ENCODE data around the gene CDH13.

The CDH13 gene

DNA sequence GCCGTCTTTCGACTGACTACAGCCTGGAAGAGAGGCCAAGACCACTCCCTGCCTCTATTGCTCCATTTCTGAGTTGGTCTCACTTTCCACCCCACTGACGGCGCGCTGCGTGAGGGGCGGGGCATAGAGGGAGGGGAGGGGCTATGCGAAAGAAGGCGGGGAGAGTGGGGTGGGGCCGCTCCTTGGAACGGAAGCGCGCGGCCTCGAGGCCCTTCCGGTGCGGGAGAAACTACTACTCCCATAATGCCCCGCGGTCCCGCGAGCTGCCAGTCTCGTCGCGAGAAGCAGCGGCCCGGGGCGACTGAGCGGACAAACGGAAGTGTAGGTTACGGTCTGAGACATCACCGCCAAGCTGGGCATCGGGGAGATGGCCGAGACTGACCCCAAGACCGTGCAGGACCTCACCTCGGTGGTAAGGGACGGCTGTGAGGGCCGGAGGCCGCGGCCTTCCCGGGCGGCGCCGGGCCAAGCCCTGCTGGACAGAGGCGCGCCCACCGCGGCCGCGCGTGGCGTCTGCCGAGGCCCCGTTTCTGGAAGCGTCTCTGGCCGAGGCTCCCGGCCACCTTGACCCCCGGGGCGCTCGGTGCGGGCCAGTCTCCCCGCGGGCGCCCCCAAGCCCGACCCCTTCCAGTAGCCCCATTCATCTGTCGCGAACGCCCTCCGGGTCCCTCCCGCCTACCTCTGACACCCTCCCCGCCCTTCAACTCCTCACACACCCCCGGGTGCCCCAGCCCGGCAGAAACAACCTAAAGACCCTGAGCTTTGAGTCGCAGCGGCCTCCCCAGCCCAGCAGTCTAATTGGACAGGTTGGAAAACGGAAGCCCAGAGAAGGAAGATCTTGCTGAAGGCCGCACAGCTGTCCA, 1181.2 kb downstream of the CDH13 start, which contains the start of gene HSBP1:
TSS of gene HSBP1 (plus strand) at position 269 of the 863 bp plus-strand sequence. CDS start at position 368, 99 bp downstream.
- ATAC-seq = peak; percentile 97

DNA sequence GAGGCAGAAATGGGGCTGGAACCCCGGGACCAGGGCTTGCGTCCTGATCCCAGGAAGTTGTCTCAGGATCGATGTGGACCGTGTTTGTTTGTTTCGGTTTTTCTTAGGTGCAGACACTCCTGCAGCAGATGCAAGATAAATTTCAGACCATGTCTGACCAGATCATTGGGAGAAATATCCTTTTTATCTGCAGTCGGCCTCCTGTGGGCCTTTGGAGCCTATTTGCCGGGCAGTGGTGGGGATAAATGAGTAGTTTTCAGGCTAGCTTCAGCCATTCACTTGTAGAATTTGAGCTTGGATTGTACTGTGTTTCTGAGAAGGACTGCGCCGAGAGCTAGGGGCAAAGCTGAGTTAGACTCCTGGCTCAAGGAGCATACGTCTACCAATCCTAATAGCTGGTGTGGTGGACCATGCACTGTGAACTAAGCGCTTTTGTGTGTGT, 1181.8 kb downstream of the CDH13 start:
- DNase-seq (no peak), ATAC-seq (no peak)

More for the DNA sequence above, 1181.2 kb downstream of the CDH13 start, which contains the start of gene HSBP1:
- DNase-seq = peak; percentile 95

DNA sequence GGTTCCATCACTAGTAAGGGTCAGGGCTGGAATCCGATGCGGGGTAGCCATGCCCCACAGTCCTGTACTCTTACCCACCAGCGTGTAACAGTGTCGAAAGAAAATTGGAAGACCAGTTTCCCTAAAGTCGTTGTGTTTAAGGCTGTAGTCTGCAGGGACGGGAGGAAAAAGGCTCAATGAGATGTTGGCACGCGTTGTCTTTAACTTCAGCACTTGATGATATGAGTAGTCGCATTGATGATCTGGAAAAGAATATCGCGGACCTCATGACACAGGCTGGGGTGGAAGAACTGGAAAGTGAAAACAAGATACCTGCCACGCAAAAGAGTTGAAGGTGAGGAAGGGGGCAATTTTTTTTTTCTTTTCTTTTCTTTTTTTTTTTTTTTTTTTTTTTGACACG, 1182.3 kb downstream of the CDH13 start:
- no peak for ATAC-seq
- no peak for DNase-seq

DNA sequence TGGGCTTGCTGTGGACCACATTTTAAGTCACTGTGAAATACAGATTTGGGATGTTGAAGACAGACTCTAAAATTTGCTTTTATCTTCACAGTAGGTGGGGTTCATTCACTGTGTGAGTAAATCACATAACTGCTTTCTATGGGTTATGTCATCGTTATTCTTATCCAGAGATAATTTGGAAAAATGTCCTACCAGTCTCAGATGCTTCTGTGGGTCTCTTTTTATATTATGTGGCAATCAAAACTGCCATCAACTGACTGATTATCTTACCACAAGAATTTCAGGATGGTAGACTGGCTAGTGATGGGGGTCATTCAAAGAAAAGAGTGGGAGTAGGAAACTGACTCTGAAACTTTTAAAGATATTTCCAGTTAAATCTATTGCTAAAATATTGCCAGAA, 1184.1 kb downstream of the CDH13 start:
- DNase-seq (no peak), ATAC-seq (no peak)

DNA sequence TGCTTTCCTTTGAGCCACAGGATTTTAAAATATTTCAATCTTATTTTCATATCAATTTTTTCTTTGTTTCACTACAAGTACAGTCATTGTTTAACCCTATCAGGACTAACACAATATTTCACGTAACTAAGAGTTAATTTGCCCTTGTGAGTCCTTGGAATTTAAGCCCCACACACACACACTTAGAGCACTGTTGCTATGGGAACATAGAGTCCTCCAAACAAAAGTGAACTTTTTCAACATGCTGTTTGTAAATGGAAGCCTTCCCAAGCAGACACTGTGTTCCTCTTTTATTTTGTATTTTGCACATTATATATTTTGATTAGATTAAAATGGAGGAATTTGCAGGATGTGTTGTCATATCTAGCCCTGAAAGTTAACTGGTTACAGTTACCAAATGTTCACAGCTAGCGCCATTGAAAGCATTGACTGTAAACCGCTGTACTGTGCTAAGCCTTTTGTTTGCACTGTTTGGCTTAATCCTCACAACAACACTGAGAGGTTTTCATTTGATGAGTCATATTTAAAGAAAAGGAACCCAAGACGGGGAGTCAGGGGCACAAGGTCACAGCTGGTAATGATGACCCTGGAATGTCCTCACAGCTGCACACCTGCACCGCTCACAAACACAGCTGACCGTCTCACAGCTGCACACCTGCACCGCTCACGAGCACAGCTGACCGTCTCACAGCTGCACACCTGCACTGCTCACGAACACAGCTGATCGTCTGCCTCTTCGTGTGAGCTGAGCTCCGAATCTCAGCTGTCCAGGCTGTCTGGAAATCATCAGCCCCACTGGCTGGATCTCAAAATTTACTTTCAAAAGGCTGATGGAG, 1187.3 kb downstream of the CDH13 start:
- ATAC-seq = no peak
- no peak for DNase-seq

DNA sequence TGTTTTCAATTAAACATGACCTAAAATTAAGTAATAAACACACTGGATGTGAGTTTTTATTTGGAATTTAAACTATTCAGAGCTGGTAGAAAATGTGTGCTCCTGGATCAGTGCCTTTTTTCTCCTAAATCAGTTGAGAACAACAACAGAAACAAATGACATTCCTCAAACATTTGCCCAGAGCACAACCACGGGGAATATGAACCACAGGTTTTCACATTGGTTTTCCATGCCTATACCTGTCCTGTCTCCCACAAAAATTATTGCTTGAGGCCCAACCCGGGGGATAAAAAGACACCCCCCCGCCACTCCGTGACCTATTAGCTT, 1187.9 kb downstream of the CDH13 start:
- ATAC-seq = no peak
- DNase-seq = no peak

DNA sequence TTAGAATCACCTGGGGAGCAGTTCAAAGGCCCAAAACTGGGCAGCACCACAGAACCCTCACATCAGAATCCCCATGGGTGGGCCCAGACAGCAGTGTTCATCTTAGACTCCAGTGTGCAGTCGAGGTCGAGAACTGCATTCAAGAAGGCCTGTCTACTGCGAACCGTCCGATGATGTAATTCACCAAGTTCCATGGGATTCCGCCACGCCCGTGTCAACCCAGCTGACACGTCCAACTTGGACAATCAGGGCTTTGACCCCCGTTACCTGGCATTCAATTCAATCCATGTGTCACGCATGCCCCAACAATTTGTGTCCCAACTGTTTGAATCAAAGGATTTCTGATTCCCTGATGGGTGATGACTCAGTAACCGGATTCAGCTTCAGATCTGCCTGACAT, 1190.3 kb downstream of the CDH13 start:
- peak; percentile 28 for ATAC-seq
- no peak for DNase-seq

DNA sequence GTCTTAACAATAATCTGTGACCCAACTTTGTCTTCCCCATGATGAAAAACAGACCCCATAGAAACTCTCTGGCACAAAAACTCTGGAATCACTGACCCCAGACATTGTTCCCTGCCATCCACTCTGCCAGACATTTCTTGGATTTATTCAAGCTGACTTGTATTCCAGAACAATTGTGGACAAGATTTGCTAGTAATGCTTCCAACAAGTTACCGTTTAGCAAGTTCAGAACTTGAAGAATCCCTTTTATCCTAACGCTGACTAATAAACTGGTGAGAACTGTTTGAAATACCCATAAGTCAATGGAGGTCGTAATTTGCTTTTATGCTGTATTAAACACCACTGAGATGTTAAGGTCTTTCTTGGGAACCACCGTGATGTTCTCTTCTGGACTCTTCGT, 1191.5 kb downstream of the CDH13 start:
- DNase-seq = no peak
- no peak for ATAC-seq

DNA sequence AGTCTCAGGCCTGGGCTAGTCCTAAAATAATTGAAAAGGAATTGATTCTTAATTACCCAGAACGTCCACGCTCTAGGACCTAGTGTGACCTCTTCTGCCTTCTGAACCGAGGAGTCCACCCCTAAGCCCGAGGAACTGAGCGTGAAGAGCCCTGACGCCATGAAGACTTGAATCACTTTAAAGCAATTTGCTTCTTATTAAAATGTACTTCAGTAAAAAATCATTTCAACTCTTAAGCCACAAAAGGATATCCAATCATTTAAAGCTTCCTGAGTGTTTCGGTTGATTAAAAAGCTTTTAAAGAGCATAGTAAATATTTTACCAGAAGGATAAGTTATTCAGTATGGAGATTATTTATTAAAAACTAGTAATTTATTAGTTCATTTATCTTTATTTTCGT, 1192.6 kb downstream of the CDH13 start:
- DNase-seq (no peak), ATAC-seq (no peak)

DNA sequence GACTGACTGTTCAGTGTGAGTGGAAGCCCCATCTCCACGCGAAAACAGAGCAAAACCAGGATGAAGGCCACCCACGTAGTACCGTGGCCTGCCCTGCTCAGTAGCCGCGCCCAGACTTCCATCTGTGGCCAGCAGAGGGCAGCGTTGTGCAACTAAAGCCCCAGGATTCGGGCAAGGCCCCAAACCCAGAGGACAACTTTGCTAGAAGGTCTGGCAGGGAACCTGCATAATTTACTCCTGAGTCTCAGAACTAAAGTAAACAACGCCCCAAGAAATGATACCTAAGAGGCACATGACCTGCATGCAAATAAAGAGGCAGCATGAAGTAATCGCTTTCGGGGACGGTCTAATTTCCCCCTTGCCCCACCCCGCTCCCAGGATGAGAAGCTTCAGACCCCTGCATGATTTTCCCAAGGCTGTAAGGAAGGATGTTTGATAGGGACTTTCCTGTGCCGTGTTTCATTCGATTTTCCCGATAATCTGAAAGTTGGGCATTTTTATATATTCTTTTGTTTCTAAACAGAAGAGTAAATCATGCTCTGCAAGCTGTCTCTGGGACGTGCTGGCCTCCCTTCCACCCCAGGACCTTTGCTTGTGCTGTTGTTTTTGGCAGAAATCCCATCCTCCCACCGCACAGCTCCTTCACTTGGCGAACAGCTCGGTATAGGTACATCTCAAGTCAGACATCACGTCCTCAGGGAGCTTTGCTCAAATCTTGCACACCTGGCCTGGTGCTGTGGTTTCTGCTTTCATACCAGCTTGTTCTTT, 1199.6 kb downstream of the CDH13 start:
- peak; percentile 84 for ATAC-seq

DNA sequence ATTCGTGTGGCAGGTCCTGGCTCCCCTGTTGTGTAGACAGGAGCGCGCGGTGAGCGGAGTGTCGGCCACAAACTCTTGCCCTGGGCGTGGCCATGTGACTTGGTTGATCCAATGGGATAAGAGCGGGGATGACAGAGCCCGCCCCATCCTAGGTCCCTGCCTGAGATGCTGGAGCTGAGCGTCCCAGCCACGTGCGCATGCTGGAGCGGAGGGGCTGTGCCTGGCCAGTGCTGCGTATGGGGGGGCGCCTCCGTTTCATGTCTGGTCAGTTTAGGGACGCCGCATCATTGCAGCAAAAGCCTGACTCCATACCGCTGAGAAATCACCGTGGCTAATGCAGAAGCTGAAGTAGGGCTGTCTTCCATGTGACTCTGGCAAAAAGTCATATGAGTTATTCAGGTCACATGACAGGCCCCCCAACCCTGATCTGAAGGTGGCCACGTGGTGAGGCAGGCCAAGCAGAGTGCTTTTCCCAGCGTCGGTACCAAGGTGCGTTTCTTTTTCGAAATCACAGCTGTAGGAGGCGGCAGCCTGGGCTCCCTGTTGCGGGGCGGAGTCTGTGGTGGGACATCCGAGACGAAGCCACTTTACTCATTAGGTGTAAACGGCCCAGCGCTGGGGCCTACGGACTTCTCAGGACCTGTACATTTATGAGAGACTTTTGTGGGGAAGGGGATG, 1203.5 kb downstream of the CDH13 start:
- no peak for ATAC-seq
- no peak for DNase-seq

More for the DNA sequence above, 1199.6 kb downstream of the CDH13 start:
- DNase-seq = peak; percentile 86

DNA sequence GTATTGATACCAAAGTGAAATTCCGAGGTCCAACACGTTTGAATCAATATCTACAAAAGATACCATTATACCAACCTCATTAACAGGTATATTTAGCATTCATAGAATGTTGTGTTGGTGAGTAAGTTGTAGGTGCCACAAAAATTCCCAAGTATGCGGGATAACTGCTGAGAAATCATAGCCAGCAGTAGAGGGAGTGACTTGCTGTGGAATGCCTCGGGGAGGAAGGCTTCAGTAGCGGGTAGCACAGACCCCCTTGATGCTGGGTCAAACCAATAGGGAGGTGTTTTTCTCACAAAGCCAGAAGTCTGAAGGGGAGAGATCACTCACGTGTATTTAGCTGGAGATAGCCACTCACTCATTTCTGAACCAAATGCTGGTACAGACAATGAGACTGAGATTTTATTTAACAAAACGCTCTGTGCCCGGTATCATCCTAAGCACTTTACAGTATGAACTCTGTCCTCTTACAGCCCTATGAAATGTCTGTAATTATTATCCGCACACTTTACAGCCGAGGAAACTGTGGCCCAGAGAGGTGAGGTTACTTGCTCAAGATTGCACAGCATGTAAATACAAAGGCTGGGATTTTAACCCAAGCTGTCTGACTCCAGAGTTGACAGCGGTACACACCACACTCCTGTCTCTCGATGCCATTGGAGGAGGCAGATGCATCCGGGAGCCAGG, 1204.1 kb downstream of the CDH13 start:
- no peak for ATAC-seq
- no peak for DNase-seq

DNA sequence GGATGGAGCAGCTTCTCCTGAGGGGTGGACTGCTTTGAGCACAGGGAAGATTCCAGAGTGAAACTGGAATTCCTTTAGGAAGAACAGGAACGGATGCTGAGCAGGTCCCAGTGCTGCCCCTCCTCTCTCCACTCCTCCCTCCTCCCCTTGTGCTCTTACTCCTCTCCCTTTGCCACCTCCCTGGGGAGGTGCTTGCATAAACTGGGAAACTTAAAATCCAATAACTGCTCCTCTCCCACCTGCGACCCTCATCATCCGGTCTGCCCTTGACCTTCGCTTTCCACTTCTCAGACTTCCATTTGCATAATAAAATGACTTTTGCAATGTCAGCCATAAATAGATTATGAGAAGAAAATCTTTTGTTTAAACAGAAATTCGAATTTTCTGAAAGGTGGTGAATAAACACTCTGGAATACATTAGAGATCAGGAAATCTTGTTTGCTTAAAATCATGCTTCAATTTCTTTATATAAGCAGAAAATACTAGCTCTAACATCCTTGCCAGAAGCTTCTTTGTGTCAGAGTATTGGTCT, 1204.8 kb downstream of the CDH13 start:
- DNase-seq (no peak), ATAC-seq (no peak)

DNA sequence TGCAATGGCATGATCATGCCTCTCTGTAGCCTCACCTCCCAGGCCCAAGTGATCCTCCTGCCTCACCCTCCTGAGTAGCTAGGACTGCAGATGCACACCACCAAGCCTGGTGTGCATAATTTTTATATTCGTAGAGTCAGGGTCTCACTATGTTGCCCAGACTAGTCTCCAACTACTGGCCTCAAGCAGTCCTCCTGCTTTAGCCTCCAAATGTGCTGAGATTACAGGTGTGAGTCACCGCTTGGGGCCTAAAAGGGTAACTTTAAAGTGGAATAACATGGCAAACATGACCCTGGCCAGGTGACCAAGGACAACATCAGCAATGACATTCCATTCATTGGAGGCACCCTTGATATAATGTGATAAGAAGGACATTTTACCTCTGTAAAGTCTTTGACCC, 1207.2 kb downstream of the CDH13 start:
- DNase-seq = no peak
- ATAC-seq = no peak

DNA sequence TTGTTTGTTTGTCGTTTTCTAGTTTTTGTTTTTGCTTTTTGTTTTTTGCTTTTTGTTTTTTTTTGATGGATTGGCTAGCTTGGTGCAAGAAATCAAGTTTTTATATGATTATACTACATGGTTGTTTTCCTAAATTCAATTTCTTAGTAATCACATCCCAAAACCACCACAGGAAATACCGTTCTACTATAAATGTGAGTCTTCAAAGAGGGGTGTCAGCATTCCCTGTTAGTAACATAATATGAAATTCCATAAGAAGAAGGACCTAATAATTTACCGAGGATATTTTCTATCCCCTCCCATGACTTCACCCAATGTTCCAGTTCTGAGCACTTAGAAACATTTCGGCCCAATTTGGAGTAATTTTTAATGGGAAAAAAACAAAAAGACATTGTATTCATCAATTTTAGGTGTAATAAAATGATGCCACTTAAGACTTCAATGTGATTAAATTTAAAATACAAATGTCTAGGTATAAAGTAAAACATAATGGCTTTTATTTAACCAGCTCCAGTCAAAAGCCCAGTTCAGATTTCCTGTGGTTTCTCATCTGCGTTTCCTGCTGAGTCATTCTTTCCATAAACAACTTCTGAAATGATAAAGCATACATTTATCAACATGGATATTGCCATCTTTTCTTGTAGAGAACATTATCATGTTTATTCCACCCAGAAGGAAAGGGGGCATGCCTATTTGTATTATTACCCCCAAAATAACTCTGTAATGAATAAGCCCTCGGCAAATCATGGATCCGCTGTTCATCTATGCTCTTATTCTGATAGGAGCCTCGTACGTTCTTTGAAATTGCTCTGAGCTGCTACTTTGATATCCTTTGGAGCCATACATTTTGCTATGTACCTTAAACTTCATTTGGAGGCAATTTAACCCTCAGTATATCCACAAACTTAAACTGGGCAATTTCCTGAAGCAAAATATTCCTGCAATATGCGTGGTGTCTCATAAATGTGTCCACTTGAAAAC, 1209.1 kb downstream of the CDH13 start:
- DNase-seq (no peak), ATAC-seq (no peak)

DNA sequence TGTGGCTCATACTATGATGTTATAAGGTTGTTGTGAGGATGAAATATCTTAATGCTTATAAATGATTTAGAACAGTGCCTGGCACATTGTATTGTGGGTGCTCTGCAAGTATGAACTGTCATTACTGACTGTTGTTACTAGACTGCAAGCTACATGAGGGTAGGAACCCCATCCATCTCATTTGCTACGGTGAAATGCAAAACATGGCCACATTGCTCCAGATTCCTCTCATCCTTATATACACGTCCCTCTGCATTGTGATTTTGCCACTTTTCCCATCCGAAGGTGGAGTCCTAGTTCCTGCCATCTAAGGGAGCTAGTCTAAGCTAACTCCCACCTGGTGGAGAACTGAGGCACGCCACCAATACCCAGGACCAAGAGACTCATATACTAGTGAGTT, 1210.8 kb downstream of the CDH13 start:
- ATAC-seq = no peak

DNA sequence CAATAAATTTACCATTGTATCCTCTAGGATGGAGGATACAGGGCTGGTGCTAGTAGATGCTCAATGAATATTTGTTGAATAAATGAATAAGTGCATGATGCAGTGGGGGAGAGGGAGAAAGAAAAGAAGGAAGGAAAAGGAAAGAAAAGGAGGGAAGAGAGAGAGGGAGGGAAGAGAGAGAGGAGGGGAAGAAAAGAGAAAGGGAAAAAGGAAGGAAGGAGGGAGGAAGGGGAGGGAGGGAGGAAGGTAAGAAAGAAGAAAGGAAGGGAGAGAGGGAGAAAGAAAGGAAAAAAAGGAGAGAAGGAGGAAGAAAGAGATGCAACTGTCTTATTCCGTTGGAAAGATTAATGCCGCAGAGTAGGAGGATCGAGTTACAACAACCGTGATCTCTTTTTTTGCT, 1211.4 kb downstream of the CDH13 start:
- ATAC-seq (no peak), DNase-seq (no peak)

More for the DNA sequence above, 1210.8 kb downstream of the CDH13 start:
- no peak for DNase-seq

DNA sequence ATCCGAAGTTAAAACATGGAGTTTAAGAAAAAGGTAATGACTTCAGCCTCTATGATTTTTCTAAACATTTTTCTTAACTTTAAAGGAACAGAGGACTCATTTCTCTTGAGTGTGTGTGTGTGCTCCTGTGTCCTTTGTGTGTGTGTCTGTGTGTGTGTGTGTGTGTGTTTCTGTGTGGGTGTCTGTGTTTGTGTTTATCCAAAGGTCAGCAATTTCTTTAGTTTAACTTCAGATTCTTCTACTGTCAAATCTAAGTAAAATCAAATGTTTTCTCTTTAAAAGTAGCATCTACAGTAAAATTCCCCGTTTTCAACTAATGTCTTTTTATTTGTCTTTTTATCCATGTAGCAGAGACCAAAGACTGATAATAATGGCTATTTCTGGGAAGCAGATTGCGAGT, 1212.8 kb downstream of the CDH13 start:
- no peak for ATAC-seq
- DNase-seq = no peak

DNA sequence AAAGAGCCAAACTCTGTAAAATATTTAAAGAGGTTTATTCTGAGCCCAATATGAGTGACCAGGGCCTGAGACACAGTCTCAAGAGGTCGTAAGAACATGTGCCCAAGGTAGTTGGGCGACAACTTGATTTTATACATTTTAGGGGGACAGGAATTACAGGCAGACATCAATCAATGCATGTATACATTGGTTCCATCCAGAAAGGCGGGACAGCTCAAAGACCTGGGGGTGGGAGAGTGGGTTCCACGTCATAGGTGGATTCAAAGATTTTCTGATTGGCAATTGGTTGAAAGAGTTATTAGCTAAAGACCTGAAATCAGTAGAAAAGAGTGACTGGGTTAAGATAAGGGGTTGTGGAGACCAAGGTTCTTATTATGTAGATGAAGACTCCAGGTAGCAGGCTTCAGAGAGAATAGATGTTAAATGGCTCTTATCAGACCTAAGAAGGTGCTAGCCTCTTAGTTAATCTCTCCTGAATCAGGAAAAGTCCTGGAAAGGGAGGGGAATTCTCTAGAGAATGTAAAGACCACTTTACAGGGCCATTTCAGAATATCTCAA, 1213.4 kb downstream of the CDH13 start:
- DNase-seq (no peak), ATAC-seq (no peak)
